SU-DHL-6 (cell line): Measurements from ENCODE around the gene ACAD11.

Source experiments
- H2AFZ ChIP-seq: fragments of 200-600 bp; sonication (generic); 2 replicates; pipeline ENCODE4 v1.6.1; 2014; ENCODE audit warnings: low read depth, mild to moderate bottlenecking, moderate library complexity, mixed read lengths, antibody characterized with exemption, low read length; ENCODE audit not compliant: severe bottlenecking
- H3F3A ChIP-seq: fragments of 200-600 bp; shearing (Covaris generic); 2 replicates; pipeline ENCODE4 v1.6.0; 2016; ENCODE audit warnings: antibody characterized with exemption, mild to moderate bottlenecking; ENCODE audit not compliant: insufficient read depth
- H3K27ac ChIP-seq: fragments of 200-600 bp; sonication (generic); 2 replicates; pipeline ENCODE4 v1.5.1; 2016; ENCODE audit warnings: low read depth, mild to moderate bottlenecking, low read length, moderate library complexity, mixed read lengths
- H3K27me3 ChIP-seq: fragments of 200-600 bp; sonication (generic), shearing (Covaris generic); 2 replicates; pipeline ENCODE4 v1.6.0; 2014; ENCODE audit warnings: mild to moderate bottlenecking, low read length
- H3K36me3 ChIP-seq: fragments of 200-600 bp; sonication (generic); 2 replicates; pipeline ENCODE4 v1.6.1; 2014; ENCODE audit warnings: mild to moderate bottlenecking, low read length, mixed read lengths
- H3K4me2 ChIP-seq: fragments of 300-600, 200-600 bp; shearing (Covaris generic), sonication (generic); 2 replicates; pipeline ENCODE4 v1.6.0; 2014; ENCODE audit warnings: low read length, low read depth, mild to moderate bottlenecking; ENCODE audit not compliant: poor library complexity, severe bottlenecking
- H3K4me3 ChIP-seq: fragments of 200-600 bp; sonication (generic); 2 replicates; pipeline ENCODE4 v1.5.1; 2014; ENCODE audit warnings: antibody characterized with exemption, low read length, mild to moderate bottlenecking, mixed read lengths; ENCODE audit not compliant: insufficient read depth, poor library complexity, severe bottlenecking
- H3K79me2 ChIP-seq: fragments of 200-600 bp; sonication (generic); 2 replicates; pipeline ENCODE4 v1.6.1; 2014; ENCODE audit warnings: mild to moderate bottlenecking, low read length, moderate library complexity; ENCODE audit not compliant: insufficient read depth
- H3K9ac ChIP-seq: fragments of 200-600 bp; sonication (generic); 2 replicates; pipeline ENCODE4 v1.7.0; 2014; ENCODE audit warnings: mild to moderate bottlenecking, low read length
- H3K9me2 ChIP-seq: fragments of 200-600 bp; sonication (generic); replicated peaks from 2 replicates; pipeline ENCODE4 v1.6.1; 2014; ENCODE audit warnings: low read length; ENCODE audit not compliant: insufficient read depth
- H3K9me3 ChIP-seq: fragments of 200-600 bp; sonication (generic); 2 replicates; pipeline ENCODE4 v1.6.1; 2014; ENCODE audit warnings: low read length, mixed read lengths; ENCODE audit not compliant: insufficient read depth
- H4K20me1 ChIP-seq: fragments of 200-600 bp; sonication (generic); 2 replicates; pipeline ENCODE4 v1.6.1; 2014; ENCODE audit warnings: low read depth, mild to moderate bottlenecking, antibody characterized with exemption, low read length, moderate library complexity, mixed read lengths
- CTCF ChIP-seq: fragments of 200-600 bp; sonication (generic); IDR thresholded peaks from one replicate; pipeline ENCODE4 v1.5.1; 2017; ENCODE audit warnings: antibody characterized with exemption, mild to moderate bottlenecking, low read length, moderate library complexity; ENCODE audit not compliant: insufficient read depth, poor library complexity, severe bottlenecking
- EZH2phosphoT487 ChIP-seq: fragments of 200-600 bp; sonication (generic), shearing (Covaris generic); conservative IDR thresholded peaks from 2 replicates; pipeline ENCODE4 v1.6.1; 2018; ENCODE audit warnings: mild to moderate bottlenecking, antibody characterized with exemption, low read length, moderate library complexity, mixed read lengths

ACAD11 gene

GRCh38 chr3:132569580-132569979 lies 90.0 kb downstream of the ACAD11 start:
- no peak overlapping the region for H3K4me3 ChIP-seq
- no peak overlapping the region for H3K4me2 ChIP-seq
- no peak overlapping the region for H3K9ac ChIP-seq
- no peaks in the 10 kb centered on the region for H3F3A ChIP-seq
- no peak overlapping the region for H2AFZ ChIP-seq
- H3K79me2 ChIP-seq, result no peaks in the 10 kb centered on the region
- no peaks in the 10 kb centered on the region for H3K9me2 ChIP-seq
- no peaks in the 10 kb centered on the region for H3K27me3 ChIP-seq
- no peak overlapping the region for H3K27ac ChIP-seq
- TF ChIP-seq CTCF (no peak), EZH2phosphoT487 (no peak)
- H3K9me3 ChIP-seq, result no peaks in the 10 kb centered on the region
- no peaks in the 10 kb centered on the region for H3K36me3 ChIP-seq
- H4K20me1 ChIP-seq, result no peaks in the 10 kb centered on the region

GRCh38 chr3:132569153-132569552 lies 90.5 kb downstream of the ACAD11 start:
- Histone ChIP-seq H3K27me3 (no peaks in the 10 kb centered on the region), H4K20me1 (no peaks in the 10 kb centered on the region), H3K27ac (no peak overlapping the region), H3K9me2 (no peaks in the 10 kb centered on the region), H3K4me2 (no peak overlapping the region), H3K36me3 (no peaks in the 10 kb centered on the region), H3F3A (no peaks in the 10 kb centered on the region), H3K79me2 (no peaks in the 10 kb centered on the region), H2AFZ (no peak overlapping the region), H3K9ac (no peak overlapping the region), H3K9me3 (no peaks in the 10 kb centered on the region), H3K4me3 (no peak overlapping the region)
- no peak for TF ChIP-seq CTCF
- no peak for TF ChIP-seq EZH2phosphoT487

- Histone ChIP-seq H3F3A (no peaks in the 10 kb centered on the region), H2AFZ (no peak overlapping the region), H3K9ac (no peak overlapping the region), H4K20me1 (no peaks in the 10 kb centered on the region), H3K36me3 (no peaks in the 10 kb centered on the region), H3K9me3 (no peaks in the 10 kb centered on the region), H3K9me2 (no peaks in the 10 kb centered on the region), H3K79me2 (no peaks in the 10 kb centered on the region), H3K4me2 (no peak overlapping the region), H3K27me3 (no peaks in the 10 kb centered on the region), H3K4me3 (no peak overlapping the region), H3K27ac (no peak overlapping the region)
- TF ChIP-seq CTCF (no peak), EZH2phosphoT487 (no peak)
Measured at GRCh38 chr3:132568422-132568821, 91.2 kb downstream of the ACAD11 start.
